B cell (primary cell): ENCODE data around the gene OR14I1.

ENCODE experiments used
- EZH2 ChIP-seq: IDR thresholded peaks from 2 replicates; pipeline ENCODE4 v1.6.1; 2012; ENCODE audit warnings: borderline replicate concordance, low read depth, mild to moderate bottlenecking, moderate library complexity, low read length; ENCODE audit not compliant: insufficient read depth, poor library complexity, severe bottlenecking
- TF ChIP-seq, protein P1 (sequence below): fragments of 200-600 bp; IDR thresholded peaks from one replicate; pipeline ENCODE4 v1.8.0; 2022; ENCODE audit warnings: antibody characterized with exemption, mild to moderate bottlenecking

DNA sequence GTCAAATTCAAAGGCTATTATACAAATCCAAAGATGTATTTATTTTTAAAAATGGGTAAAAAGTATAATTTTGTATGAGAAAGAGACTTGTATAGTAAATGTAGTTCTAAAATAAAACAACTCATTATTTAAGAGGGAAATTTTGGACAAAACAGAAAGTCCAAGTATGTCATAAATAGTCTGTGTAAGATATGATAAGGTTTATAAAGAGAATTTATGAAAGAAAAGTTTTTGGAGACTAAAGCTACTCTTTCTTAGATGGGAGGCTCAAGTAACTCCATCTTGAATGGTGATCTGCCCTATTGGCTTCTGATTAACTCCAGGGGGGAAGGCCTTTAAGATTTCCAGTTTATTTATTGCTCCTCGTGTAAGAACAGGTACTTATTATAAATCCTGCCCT, 32.6 kb downstream of the OR14I1 start:
- TF ChIP-seq, protein P1, sequence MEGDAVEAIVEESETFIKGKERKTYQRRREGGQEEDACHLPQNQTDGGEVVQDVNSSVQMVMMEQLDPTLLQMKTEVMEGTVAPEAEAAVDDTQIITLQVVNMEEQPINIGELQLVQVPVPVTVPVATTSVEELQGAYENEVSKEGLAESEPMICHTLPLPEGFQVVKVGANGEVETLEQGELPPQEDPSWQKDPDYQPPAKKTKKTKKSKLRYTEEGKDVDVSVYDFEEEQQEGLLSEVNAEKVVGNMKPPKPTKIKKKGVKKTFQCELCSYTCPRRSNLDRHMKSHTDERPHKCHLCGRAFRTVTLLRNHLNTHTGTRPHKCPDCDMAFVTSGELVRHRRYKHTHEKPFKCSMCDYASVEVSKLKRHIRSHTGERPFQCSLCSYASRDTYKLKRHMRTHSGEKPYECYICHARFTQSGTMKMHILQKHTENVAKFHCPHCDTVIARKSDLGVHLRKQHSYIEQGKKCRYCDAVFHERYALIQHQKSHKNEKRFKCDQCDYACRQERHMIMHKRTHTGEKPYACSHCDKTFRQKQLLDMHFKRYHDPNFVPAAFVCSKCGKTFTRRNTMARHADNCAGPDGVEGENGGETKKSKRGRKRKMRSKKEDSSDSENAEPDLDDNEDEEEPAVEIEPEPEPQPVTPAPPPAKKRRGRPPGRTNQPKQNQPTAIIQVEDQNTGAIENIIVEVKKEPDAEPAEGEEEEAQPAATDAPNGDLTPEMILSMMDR, result no peak
- TF ChIP-seq EZH2, result no peak
